H9 (cell line): ENCODE results near the gene C15orf40. TPM values are rescaled to one million over a fixed set of nuclear protein-coding genes. Genes with fewer than 3 reads are reported as not detected.

Experiments used
- DNase-seq: peaks from one replicate; pipeline ENCODE4 v3.0.0-alpha.2; 2017
- H2AFZ ChIP-seq: one replicate; pipeline ENCODE4 v1.6.1; 2013; ENCODE audit warnings: mild to moderate bottlenecking, low read length, control low read depth, moderate library complexity
- H2AK5ac ChIP-seq: 2 replicates; pipeline ENCODE4 v1.6.1; 2013; ENCODE audit warnings: low read length, control low read depth, mixed read lengths; ENCODE audit not compliant: insufficient read length
- H2BK120ac ChIP-seq: one replicate; pipeline ENCODE4 v1.6.1; 2013; ENCODE audit warnings: low read depth, mild to moderate bottlenecking, low read length, control low read depth, inconsistent platforms; ENCODE audit not compliant: poor library complexity, severe bottlenecking
- H2BK12ac ChIP-seq: 2 replicates; pipeline ENCODE4 v1.6.1; 2013; ENCODE audit warnings: low read length, control low read depth, mixed read lengths, low read depth; ENCODE audit not compliant: insufficient read length
- H2BK15ac ChIP-seq: 2 replicates; pipeline ENCODE4 v1.6.1; 2013; ENCODE audit warnings: low read depth, low read length, control low read depth
- H2BK20ac ChIP-seq: one replicate; pipeline ENCODE4 v1.6.1; 2013; ENCODE audit warnings: low read depth, mild to moderate bottlenecking, low read length, control low read depth, inconsistent platforms; ENCODE audit not compliant: poor library complexity, severe bottlenecking
- H2BK5ac ChIP-seq: 2 replicates; pipeline ENCODE4 v1.6.1; 2013; ENCODE audit warnings: low read length, control low read depth, mixed read lengths; ENCODE audit not compliant: insufficient read length
- H3K14ac ChIP-seq: 2 replicates; pipeline ENCODE4 v1.6.1; 2013; ENCODE audit warnings: low read length, control low read depth; ENCODE audit not compliant: insufficient read depth
- H3K18ac ChIP-seq: 2 replicates; pipeline ENCODE4 v1.6.1; 2013; ENCODE audit warnings: low read depth, mild to moderate bottlenecking, mixed read lengths, low read length, control low read depth; ENCODE audit not compliant: insufficient read length
- H3K23ac ChIP-seq: 2 replicates; pipeline ENCODE4 v1.6.1; 2013; ENCODE audit warnings: low read length, control low read depth, mixed read lengths, low read depth; ENCODE audit not compliant: insufficient read length
- H3K23me2 ChIP-seq: 2 replicates; pipeline ENCODE4 v1.6.1; 2013; ENCODE audit warnings: low read depth, mild to moderate bottlenecking, mixed read lengths, low read length, control low read depth; ENCODE audit not compliant: insufficient read length, poor library complexity, severe bottlenecking
- H3K27ac ChIP-seq: 2 replicates; pipeline ENCODE4 v1.5.1; 2013; ENCODE audit warnings: low read length, control low read depth, mixed read lengths, low read depth; ENCODE audit not compliant: insufficient read length
- H3K27me3 ChIP-seq: 2 replicates; pipeline ENCODE4 v1.6.1; 2013; ENCODE audit warnings: low read length, control low read depth, inconsistent platforms; ENCODE audit not compliant: insufficient read depth
- H3K4ac ChIP-seq: 2 replicates; pipeline ENCODE4 v1.6.1; 2013; ENCODE audit warnings: low read depth, mild to moderate bottlenecking, control low read depth, inconsistent platforms, low read length, moderate library complexity
- H3K4me1 ChIP-seq: 2 replicates; pipeline ENCODE4 v1.6.1; 2013; ENCODE audit warnings: low read length, control low read depth, inconsistent platforms; ENCODE audit not compliant: insufficient read depth
- H3K4me2 ChIP-seq: 2 replicates; pipeline ENCODE4 v1.6.1; 2013; ENCODE audit warnings: low read length, control low read depth, mixed read lengths; ENCODE audit not compliant: insufficient read length, insufficient read depth
- H3K56ac ChIP-seq: 2 replicates; pipeline ENCODE4 v1.6.1; 2013; ENCODE audit warnings: low read depth, mild to moderate bottlenecking, mixed read lengths, low read length, control low read depth; ENCODE audit not compliant: insufficient read length
- H3K79me1 ChIP-seq: 2 replicates; pipeline ENCODE4 v1.6.1; 2013; ENCODE audit warnings: low read depth, mild to moderate bottlenecking, moderate library complexity, low read length, control low read depth, inconsistent platforms; ENCODE audit not compliant: insufficient read depth, poor library complexity, severe bottlenecking
- H3K79me2 ChIP-seq: 2 replicates; pipeline ENCODE4 v1.6.1; 2013; ENCODE audit warnings: low read length, control low read depth, inconsistent platforms; ENCODE audit not compliant: insufficient read depth
- H3K9ac ChIP-seq: 2 replicates; pipeline ENCODE4 v1.6.1; 2013; ENCODE audit warnings: low read length, control low read depth, mixed read lengths; ENCODE audit not compliant: insufficient read length; ENCODE audit errors: extremely low read depth
- H3K9me3 ChIP-seq: one replicate; pipeline ENCODE4 v1.6.1; 2013; ENCODE audit warnings: low read depth, low read length, inconsistent platforms; ENCODE audit not compliant: control insufficient read depth
- H3T11ph ChIP-seq: one replicate; pipeline ENCODE4 v1.6.1; 2013; ENCODE audit warnings: mild to moderate bottlenecking, low read length, control low read depth, inconsistent platforms
- H4K20me1 ChIP-seq: one replicate; pipeline ENCODE4 v1.6.1; 2013; ENCODE audit not compliant: control insufficient read depth, insufficient read length, insufficient read depth
- H4K5ac ChIP-seq: 2 replicates; pipeline ENCODE4 v1.6.1; 2013; ENCODE audit warnings: low read depth, mild to moderate bottlenecking, mixed read lengths, low read length, control low read depth; ENCODE audit not compliant: insufficient read length
- H4K8ac ChIP-seq: replicated peaks from 2 replicates; pipeline ENCODE4 v1.6.1; 2013; ENCODE audit warnings: low read length, control low read depth, mixed read lengths, low read depth; ENCODE audit not compliant: insufficient read length
- H4K91ac ChIP-seq: 2 replicates; pipeline ENCODE4 v1.6.1; 2013; ENCODE audit warnings: low read depth, mild to moderate bottlenecking, moderate library complexity, mixed read lengths, low read length, control low read depth; ENCODE audit not compliant: insufficient read length
- H3K27ac Mint-ChIP-seq, 3 experiments: 2 replicates in 2 of 3; 3 replicates in 1 of 3; pipeline ENCODE4 v1.8.0; 2020 to 2021; ENCODE audit warnings: mixed read lengths in 3 of 3, mild to moderate bottlenecking in 1 of 3, moderate library complexity in 1 of 3
- H3K27me3 Mint-ChIP-seq: 2 replicates; pipeline ENCODE4 v1.8.0; 2021; ENCODE audit warnings: low read depth, mild to moderate bottlenecking, moderate library complexity, mixed read lengths
- H3K36me3 Mint-ChIP-seq, 3 experiments: 2 replicates in 2 of 3; 3 replicates in 1 of 3; pipeline ENCODE4 v1.8.0; 2020 to 2021; ENCODE audit warnings: low read depth in 3 of 3, mixed read lengths in 3 of 3; ENCODE audit not compliant: insufficient read depth in 1 of 3
- H3K4me1 Mint-ChIP-seq, 2 experiments: 2 replicates each; pipeline ENCODE4 v1.8.0; 2020; ENCODE audit warnings: mixed read lengths in 2 of 2
- H3K4me3 Mint-ChIP-seq, 2 experiments: 2 replicates in 1 of 2; 3 replicates in 1 of 2; pipeline ENCODE4 v1.8.0; 2020 to 2021; ENCODE audit warnings: mild to moderate bottlenecking in 2 of 2, mixed read lengths in 2 of 2, moderate library complexity in 1 of 2
- H3K9me3 Mint-ChIP-seq, 2 experiments: 2 replicates in 1 of 2; 3 replicates in 1 of 2; pipeline ENCODE4 v1.8.0; 2020; ENCODE audit warnings: mild to moderate bottlenecking in 2 of 2, mixed read lengths in 2 of 2, moderate library complexity in 1 of 2
- WGBS: extraction: QIAGEN DNeasy Blood & Tissue Kit; methylation state at CpG from one replicate; pipeline ENCODE4 v1.1.7; 2013; ENCODE audit warnings: missing lambda C conversion rate, low lambda C conversion rate, mixed read lengths; ENCODE audit not compliant: insufficient read length; ENCODE audit errors: extremely low coverage; 5-methylcytosine and 5-hydroxymethylcytosine counted together
- total RNA-seq: library from RNA; stranded (reverse); gene quantifications from 2 replicates; pipeline ENCODE4 v1.2.1, GENCODE V29; 2021
- TF ChIP-seq, protein P1 (sequence below): fragments of 200-600 bp; sonication (generic); conservative IDR thresholded peaks from 3 replicates; pipeline ENCODE4 v1.8.0; 2021; ENCODE audit warnings: antibody characterized with exemption, mild to moderate bottlenecking

The C15orf40 gene
- total RNA-seq, 1 experiment from 2014 or later, result 11.5 TPM

- Histone ChIP-seq H3K23ac (no peak overlapping the region), H2BK15ac (no peak overlapping the region), H2AK5ac (no peak overlapping the region), H3K23me2 (no peaks in the 10 kb centered on the region), H2BK20ac (no peak overlapping the region), H4K20me1 (no peaks in the 10 kb centered on the region), H3K4ac (no peak overlapping the region), H4K5ac (no peak overlapping the region), H3K9ac (no peak overlapping the region), H2BK120ac (no peak overlapping the region), H3K27me3 (no peaks in the 10 kb centered on the region), H4K91ac (no peak overlapping the region), H3K56ac (no peak overlapping the region), H3K79me2 (no peaks in the 10 kb centered on the region), H3K14ac (no peak overlapping the region), H3T11ph (no peak overlapping the region), H3K79me1 (no peaks in the 10 kb centered on the region), H3K4me1 (no peaks in the 10 kb centered on the region), H3K27ac (no peak overlapping the region), H2BK12ac (no peak overlapping the region), H2AFZ (no peak overlapping the region), H2BK5ac (no peak overlapping the region), H4K8ac (no peak overlapping the region), H3K9me3 (no peaks in the 10 kb centered on the region), H3K4me2 (no peak overlapping the region), H3K18ac (no peak overlapping the region)
- WGBS, result no CpG with 5 or more reads among the region's 2 CpGs
- H3K36me3 Mint-ChIP-seq, result no peaks in the 10 kb centered on the region
- TF ChIP-seq, protein P1, sequence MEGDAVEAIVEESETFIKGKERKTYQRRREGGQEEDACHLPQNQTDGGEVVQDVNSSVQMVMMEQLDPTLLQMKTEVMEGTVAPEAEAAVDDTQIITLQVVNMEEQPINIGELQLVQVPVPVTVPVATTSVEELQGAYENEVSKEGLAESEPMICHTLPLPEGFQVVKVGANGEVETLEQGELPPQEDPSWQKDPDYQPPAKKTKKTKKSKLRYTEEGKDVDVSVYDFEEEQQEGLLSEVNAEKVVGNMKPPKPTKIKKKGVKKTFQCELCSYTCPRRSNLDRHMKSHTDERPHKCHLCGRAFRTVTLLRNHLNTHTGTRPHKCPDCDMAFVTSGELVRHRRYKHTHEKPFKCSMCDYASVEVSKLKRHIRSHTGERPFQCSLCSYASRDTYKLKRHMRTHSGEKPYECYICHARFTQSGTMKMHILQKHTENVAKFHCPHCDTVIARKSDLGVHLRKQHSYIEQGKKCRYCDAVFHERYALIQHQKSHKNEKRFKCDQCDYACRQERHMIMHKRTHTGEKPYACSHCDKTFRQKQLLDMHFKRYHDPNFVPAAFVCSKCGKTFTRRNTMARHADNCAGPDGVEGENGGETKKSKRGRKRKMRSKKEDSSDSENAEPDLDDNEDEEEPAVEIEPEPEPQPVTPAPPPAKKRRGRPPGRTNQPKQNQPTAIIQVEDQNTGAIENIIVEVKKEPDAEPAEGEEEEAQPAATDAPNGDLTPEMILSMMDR, result no peak
- H3K4me1 Mint-ChIP-seq, result no peaks in the 10 kb centered on the region
- H3K4me3 Mint-ChIP-seq, result no peak overlapping the region
- H3K9me3 Mint-ChIP-seq, result no peaks in the 10 kb centered on the region
- no peak overlapping the region for H3K27ac Mint-ChIP-seq
- peaks cover 6% of the 10 kb centered on the region for H3K27me3 Mint-ChIP-seq
- DNase-seq, result no peak
Observed at GRCh38 chr15:82971218-82971984, 40.0 kb downstream of the C15orf40 start.
